ENCODE measurements around the gene GNAQ. TPM values are rescaled to one million over a fixed set of nuclear protein-coding genes. Genes with fewer than 3 reads are reported as not detected.

Gene GNAQ
- total and polyA plus RNA-seq, 2 of the 4 experiments (the other 2 are of a cell fraction): 23.1 to 50.7 TPM

DNA sequence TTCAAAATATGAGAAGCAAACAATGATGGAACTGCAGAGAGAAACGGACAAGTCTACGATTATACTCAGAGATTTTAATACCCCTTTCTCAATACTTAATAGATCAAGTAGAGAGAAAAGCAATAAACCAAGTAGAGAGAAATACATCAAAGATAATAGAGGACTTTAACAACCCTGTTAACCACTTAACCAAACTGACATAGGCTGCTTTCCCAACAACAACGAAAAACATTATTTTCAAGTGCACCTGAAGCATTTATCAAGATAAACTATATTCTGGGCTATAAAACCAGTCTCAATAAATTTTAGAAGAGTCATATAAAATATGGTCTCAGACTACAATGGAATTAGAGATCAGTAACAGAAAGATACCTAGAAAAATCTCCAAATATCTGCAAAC is 67.4 kb downstream of the GNAQ start:
- H2BK15ac ChIP-seq (ENCODE audit: low read depth, low read length): no peak overlapping the region
- H3K27me3 ChIP-seq (ENCODE audit: control insufficient read depth, insufficient read depth, low read length): no peaks in the 10 kb centered on the region
- in situ Hi-C loops (cut with MboI; ENCODE audit: low sequenced_read_pairs): no loop called here
- peaks cover 9% of the 10 kb centered on the region for H3K9me1 ChIP-seq (ENCODE audit: insufficient read depth, low read length)
- no peak overlapping the region for H3K14ac ChIP-seq (replicated peaks; ENCODE audit: low read depth, low read length)
- no TSS peak for BruUV-seq (replicated peaks)
- no peak overlapping the region for H3K4me3 ChIP-seq (ENCODE audit: insufficient read depth, low read depth, low read length)
- DNase-seq: no peak
- no peak overlapping the region for H3K18ac ChIP-seq (ENCODE audit: low read depth, low read length)
- no peak for TF ChIP-seq CEBPB (IDR thresholded peaks at IDR 0.05; ENCODE audit: low read depth, low read length)
- no peak for TF ChIP-seq SMC3 (IDR thresholded peaks at IDR 0.05; ENCODE audit: low read depth, low read length)
- no peak for TF ChIP-seq POLR2A (IDR thresholded peaks at IDR 0.05; ENCODE audit: low read depth, low read length)
- no peak for TF ChIP-seq BHLHE40 (IDR thresholded peaks at IDR 0.05; ENCODE audit: low read depth, low read length)
- TF ChIP-seq, protein P1, sequence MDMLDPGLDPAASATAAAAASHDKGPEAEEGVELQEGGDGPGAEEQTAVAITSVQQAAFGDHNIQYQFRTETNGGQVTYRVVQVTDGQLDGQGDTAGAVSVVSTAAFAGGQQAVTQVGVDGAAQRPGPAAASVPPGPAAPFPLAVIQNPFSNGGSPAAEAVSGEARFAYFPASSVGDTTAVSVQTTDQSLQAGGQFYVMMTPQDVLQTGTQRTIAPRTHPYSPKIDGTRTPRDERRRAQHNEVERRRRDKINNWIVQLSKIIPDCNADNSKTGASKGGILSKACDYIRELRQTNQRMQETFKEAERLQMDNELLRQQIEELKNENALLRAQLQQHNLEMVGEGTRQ (IDR thresholded peaks at IDR 0.05; ENCODE audit: low read depth, low read length): no peak
- TF ChIP-seq RAD21 (IDR thresholded peaks at IDR 0.05; ENCODE audit: low read length): no peak
- TF ChIP-seq, protein P2, sequence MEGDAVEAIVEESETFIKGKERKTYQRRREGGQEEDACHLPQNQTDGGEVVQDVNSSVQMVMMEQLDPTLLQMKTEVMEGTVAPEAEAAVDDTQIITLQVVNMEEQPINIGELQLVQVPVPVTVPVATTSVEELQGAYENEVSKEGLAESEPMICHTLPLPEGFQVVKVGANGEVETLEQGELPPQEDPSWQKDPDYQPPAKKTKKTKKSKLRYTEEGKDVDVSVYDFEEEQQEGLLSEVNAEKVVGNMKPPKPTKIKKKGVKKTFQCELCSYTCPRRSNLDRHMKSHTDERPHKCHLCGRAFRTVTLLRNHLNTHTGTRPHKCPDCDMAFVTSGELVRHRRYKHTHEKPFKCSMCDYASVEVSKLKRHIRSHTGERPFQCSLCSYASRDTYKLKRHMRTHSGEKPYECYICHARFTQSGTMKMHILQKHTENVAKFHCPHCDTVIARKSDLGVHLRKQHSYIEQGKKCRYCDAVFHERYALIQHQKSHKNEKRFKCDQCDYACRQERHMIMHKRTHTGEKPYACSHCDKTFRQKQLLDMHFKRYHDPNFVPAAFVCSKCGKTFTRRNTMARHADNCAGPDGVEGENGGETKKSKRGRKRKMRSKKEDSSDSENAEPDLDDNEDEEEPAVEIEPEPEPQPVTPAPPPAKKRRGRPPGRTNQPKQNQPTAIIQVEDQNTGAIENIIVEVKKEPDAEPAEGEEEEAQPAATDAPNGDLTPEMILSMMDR (conservative IDR thresholded peaks at IDR 0.05; ENCODE audit: low read depth, low read length): no peak
- TF ChIP-seq MXI1 (IDR thresholded peaks at IDR 0.05; ENCODE audit: borderline replicate concordance, low read depth, low read length): no peak
- TF ChIP-seq FOS (IDR thresholded peaks at IDR 0.05; ENCODE audit: low read depth, low read length): no peak
- no peaks in the 10 kb centered on the region for H3K9me3 ChIP-seq (ENCODE audit: control insufficient read depth, insufficient read depth, low read length)
- H3K56ac ChIP-seq (ENCODE audit: extremely low read depth, insufficient read depth, low read length): no peak overlapping the region
- peaks cover 36 to 53% of the 10 kb centered on the region in 2 experiments for H3K79me1 ChIP-seq (ENCODE audit: low read depth in 1 of 2, low read length in 2 of 2)
- H3K4ac ChIP-seq (ENCODE audit: low read depth, low read length): no peak overlapping the region
- dilution Hi-C loops (cut with HindIII; ENCODE audit: low sequenced_read_pairs, unreplicated experiment): no loop called here
- no peak overlapping the region for H2AK5ac ChIP-seq (ENCODE audit: low read depth, low read length)
- no CpG with 5 or more reads among the region's 3 CpGs for WGBS, 2 experiments (ENCODE audit: extremely low coverage in 2 of 2, insufficient read length in 1 of 2)
- H4K20me1 ChIP-seq (ENCODE audit: insufficient read depth, low read length): peaks cover 25% of the 10 kb centered on the region; the same call in 1 of the 2 replicates
- 0 out of 2 replicates have a peak, but pooled peaks cover 2% of the 10 kb centered on the region for H3K36me3 ChIP-seq (ENCODE audit: control insufficient read depth, insufficient read depth, low read length)
- H4K91ac ChIP-seq (ENCODE audit: insufficient read depth, low read depth, low read length): no peak overlapping the region
- H3K23ac ChIP-seq (ENCODE audit: low read depth, low read length): no peak overlapping the region
- H3K4me1 ChIP-seq (ENCODE audit: control insufficient read depth, insufficient read depth, low read length): peaks cover 6% of the 10 kb centered on the region
- no peak overlapping the region for H4K8ac ChIP-seq (ENCODE audit: low read depth in 2 of 2, low read length in 2 of 2)
- intact Hi-C loops (cut with micrococcal nuclease): loop anchor here (10.0 kb wide), 1 partner anchor 271 kb away; the partner anchor contains the start of gene CEP78
- no peak overlapping the region for H2BK120ac ChIP-seq (ENCODE audit: low read depth, low read length)
- ChIA-PET CTCF (no interaction called here), POLR2A (ENCODE audit: unreplicated experiment) (no interaction called here)
- H3K4me2 ChIP-seq (ENCODE audit: low read depth, low read length): no peak overlapping the region
- H2AFZ ChIP-seq (replicated peaks; ENCODE audit: low read length, poor library complexity): no peak overlapping the region
- H3K9ac ChIP-seq (ENCODE audit: low read depth, low read length): no peak overlapping the region
- H3K27ac ChIP-seq (ENCODE audit: insufficient read depth, low read length): no peak overlapping the region
- no peak overlapping the region for H2BK5ac ChIP-seq (ENCODE audit: low read depth, low read length, poor library complexity, severe bottlenecking)
- no peak for ATAC-seq (ENCODE audit: low read depth)
- no peak overlapping the region for H2AK9ac ChIP-seq (replicated peaks; ENCODE audit: low read depth, low read length, poor library complexity)
- no peak overlapping the region for H2BK20ac ChIP-seq (ENCODE audit: low read depth, low read length)
- no peak overlapping the region for H4K5ac ChIP-seq (ENCODE audit: low read depth, low read length)

All from IMR-90 (cell line).